ENCODE measurements around the gene C10orf67.
"Not testable (repeated sequence)": the region's sequence is repeated elsewhere in the genome, so short reads cannot be mapped to it uniquely, and the experiment has no call there.

Gene C10orf67

DNA sequence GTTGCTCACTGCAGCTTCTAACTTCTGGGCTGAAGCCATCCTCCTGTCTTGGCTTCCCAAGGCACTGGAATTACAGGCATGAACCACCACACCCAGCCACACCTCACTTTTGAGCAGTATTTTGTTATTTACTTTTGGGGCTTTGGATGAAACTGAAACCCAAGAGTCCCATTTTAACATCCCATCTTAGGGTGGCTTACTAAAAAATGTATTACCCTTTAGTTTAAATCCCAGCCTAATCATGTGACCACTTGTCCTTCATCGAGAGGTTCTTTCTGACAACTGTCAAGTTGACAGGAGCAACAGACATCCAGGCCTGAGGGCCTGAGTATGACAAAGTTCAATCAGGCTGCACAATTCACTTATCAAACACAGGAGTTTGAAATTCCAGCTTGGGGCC, 33.6 kb downstream of the C10orf67 start:
- H3K9me3 ChIP-seq: no peaks in the 10 kb centered on the region
- H3K36me3 ChIP-seq: no peaks in the 10 kb centered on the region
- DNase-seq: no peak
- no peak overlapping the region for H3K4me3 ChIP-seq (ENCODE audit: low read depth, low read length)
- no peaks in the 10 kb centered on the region for H3K4me1 ChIP-seq
- TF ChIP-seq, protein P1, sequence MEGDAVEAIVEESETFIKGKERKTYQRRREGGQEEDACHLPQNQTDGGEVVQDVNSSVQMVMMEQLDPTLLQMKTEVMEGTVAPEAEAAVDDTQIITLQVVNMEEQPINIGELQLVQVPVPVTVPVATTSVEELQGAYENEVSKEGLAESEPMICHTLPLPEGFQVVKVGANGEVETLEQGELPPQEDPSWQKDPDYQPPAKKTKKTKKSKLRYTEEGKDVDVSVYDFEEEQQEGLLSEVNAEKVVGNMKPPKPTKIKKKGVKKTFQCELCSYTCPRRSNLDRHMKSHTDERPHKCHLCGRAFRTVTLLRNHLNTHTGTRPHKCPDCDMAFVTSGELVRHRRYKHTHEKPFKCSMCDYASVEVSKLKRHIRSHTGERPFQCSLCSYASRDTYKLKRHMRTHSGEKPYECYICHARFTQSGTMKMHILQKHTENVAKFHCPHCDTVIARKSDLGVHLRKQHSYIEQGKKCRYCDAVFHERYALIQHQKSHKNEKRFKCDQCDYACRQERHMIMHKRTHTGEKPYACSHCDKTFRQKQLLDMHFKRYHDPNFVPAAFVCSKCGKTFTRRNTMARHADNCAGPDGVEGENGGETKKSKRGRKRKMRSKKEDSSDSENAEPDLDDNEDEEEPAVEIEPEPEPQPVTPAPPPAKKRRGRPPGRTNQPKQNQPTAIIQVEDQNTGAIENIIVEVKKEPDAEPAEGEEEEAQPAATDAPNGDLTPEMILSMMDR (IDR thresholded peaks at IDR 0.05; ENCODE audit: low read depth, low read length): no peak
- no peaks in the 10 kb centered on the region for H3K27me3 ChIP-seq

DNA sequence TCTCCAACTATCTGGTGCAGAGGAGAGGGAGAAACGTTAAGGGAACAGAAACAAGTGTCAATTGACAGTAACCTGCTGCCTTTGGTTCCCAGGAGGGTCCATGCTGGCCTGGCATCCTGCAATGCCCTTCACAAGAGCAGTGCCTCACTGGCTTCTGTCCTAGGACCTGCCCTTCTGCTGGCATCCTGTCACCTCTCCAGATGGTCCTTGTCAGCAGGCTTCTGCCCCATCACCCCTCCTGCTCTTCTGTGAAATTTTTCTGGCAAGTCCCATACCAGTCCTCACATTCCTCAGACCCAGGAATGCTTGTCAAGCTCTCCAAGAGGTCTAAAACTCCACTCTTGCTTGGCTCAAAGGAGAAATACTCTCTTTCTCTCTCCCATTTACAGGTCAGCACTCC, 34.2 kb downstream of the C10orf67 start:
- no peak overlapping the region for H3K4me3 ChIP-seq (ENCODE audit: low read depth, low read length)
- H3K36me3 ChIP-seq: no peaks in the 10 kb centered on the region
- DNase-seq: no peak
- H3K27me3 ChIP-seq: no peaks in the 10 kb centered on the region
- H3K9me3 ChIP-seq: no peaks in the 10 kb centered on the region
- no peaks in the 10 kb centered on the region for H3K4me1 ChIP-seq
- TF ChIP-seq, protein P1 (IDR thresholded peaks at IDR 0.05; ENCODE audit: low read depth, low read length): no peak

DNA sequence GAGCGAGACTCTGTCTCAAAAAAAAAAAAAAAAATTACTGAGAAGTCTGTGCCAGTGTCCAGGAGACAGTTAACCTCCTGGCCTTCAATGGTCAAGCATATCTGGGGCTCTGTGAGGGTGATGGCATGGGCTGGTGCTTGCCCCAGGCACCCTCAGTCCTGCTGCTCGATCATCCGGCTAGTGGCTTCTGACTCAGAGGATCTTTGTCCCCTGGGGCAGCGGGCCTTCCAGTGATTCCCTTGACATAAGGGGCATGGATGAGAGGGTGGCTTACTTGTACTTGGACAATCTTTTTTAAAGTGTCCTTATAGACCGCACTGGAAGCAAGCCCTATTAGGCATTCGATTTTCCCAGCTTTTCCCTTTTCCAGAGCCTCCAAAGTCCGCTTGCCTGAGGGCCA, 44.6 kb downstream of the C10orf67 start:
- H3K9me3 ChIP-seq; H3K4me1 ChIP-seq; H3K36me3 ChIP-seq; H3K27me3 ChIP-seq; DNase-seq; H3K4me3 ChIP-seq (ENCODE audit: low read depth, low read length): not testable (repeated sequence)

DNA sequence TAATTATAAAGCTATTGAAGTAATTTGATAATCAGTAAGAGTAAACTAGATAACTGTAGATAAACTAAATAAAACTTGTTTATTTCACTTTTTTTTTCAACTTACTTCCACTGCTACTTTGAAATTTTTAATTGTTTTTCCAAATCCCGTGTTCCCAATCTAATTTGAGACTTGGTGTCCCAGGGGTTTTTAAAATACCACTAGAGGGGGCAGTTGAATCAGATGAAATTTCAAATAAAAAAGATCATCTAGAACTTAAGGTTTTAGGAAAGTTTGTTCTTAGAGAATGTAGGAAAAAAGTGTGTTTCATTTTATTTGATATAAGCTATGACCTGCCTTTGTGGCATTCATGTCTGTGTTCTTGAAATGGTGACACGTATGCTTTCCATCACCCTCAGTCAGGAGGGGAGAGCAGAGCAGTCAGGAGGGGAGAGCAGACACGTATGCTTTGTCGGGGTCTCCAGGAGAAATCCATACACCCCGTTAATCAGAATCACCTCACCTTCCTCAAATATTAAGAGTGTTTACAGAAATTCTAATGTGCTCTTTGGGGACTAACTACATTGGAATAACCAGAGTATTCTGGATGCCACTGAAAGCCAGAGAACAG, 49.9 kb downstream of the C10orf67 start:
- H3K9me3 ChIP-seq: no peaks in the 10 kb centered on the region
- no peak for DNase-seq
- no peaks in the 10 kb centered on the region for H3K36me3 ChIP-seq
- TF ChIP-seq, protein P1 (IDR thresholded peaks at IDR 0.05; ENCODE audit: low read depth, low read length): peak; percentile 54
- no peaks in the 10 kb centered on the region for H3K4me1 ChIP-seq
- no peak overlapping the region for H3K4me3 ChIP-seq (ENCODE audit: low read depth, low read length)
- peaks cover 8% of the 10 kb centered on the region for H3K27me3 ChIP-seq

DNA sequence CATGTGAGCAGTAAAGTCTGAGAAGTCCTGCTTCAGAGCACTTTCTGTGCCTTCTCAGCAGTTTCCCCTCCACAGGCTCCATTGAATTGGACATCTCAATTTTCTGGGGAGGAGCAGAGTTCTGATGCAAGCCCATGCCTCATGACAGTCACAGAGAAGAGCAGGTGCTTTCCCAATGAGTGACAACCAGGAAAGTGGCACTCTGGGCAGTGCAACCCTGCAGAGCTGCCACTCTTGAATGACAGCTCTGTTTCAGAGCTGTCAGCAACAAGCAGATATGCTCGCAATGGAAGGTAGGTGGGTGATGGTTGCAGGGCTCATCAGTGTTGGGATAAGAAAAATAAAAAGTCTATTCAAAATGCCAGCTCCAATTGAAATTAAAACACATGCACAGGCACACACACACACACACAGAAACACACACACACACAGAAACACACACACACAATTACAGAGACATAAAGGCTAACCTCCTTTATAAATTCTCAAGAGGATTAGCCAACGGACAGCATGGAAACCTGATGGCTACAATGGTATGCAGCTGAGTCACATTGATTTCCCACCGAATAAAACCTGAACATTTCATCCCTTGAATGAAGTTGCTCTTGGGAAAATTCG, 50.5 kb downstream of the C10orf67 start:
- H3K36me3 ChIP-seq: no peaks in the 10 kb centered on the region
- TF ChIP-seq, protein P1 (IDR thresholded peaks at IDR 0.05; ENCODE audit: low read depth, low read length): no peak
- no peak overlapping the region for H3K4me3 ChIP-seq (ENCODE audit: low read depth, low read length)
- H3K27me3 ChIP-seq: peaks cover 8% of the 10 kb centered on the region
- no peak for DNase-seq
- no peaks in the 10 kb centered on the region for H3K4me1 ChIP-seq
- H3K9me3 ChIP-seq: no peaks in the 10 kb centered on the region

DNA sequence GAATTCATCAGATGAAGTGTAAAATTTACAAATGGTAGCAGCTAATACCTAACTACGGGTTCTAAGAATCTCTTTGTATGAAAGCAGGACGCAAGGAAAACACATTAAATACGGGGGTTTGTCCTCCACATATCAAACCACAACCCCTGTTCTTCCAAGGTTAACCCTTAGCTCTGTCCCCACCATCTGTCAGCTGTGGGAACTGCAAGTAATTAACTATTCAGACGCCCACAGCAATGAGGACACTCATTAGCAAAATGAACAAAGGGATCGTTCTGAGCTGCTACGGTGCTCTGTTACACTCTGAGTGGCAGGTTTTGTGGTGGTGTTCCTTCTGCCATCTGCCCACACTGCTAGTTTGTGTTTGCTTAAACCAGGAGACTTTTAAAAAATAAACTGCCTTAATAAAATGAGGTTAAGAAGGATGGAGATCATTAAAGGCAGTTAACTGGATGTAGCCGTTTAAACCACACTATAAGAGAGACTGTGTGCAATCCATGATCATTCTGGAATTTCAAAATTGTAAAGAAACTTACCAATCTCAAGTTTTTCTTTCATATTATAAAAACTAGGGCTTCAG, 51.4 kb downstream of the C10orf67 start:
- no peak overlapping the region for H3K4me3 ChIP-seq (ENCODE audit: low read depth, low read length)
- TF ChIP-seq, protein P1 (IDR thresholded peaks at IDR 0.05; ENCODE audit: low read depth, low read length): peak; percentile 78

More for the DNA sequence above, 51.4 kb downstream of the C10orf67 start:
- peaks cover 8% of the 10 kb centered on the region for H3K27me3 ChIP-seq
- H3K4me1 ChIP-seq: no peaks in the 10 kb centered on the region
- no peaks in the 10 kb centered on the region for H3K9me3 ChIP-seq
- DNase-seq: peak; percentile 45
- H3K36me3 ChIP-seq: no peaks in the 10 kb centered on the region

Measured in BE2C (cell line).